Neural cell (in vitro differentiated cells): ENCODE measurements around the gene RAB3D.

Source experiments
- EP300 ChIP-seq: fragments of 450-650 bp; conservative IDR thresholded peaks from 2 replicates; pipeline ENCODE4 v1.6.1; 2014; ENCODE audit warnings: antibody characterized with exemption, mild to moderate bottlenecking, moderate library complexity; ENCODE audit not compliant: poor library complexity, severe bottlenecking
- EZH2 ChIP-seq: fragments of 200-600, 300-800 bp; shearing (Covaris generic), sonication (generic); IDR thresholded peaks from 2 replicates; pipeline ENCODE4 v1.6.1; 2014; ENCODE audit warnings: antibody characterized with exemption, low read length, borderline replicate concordance, mild to moderate bottlenecking; ENCODE audit not compliant: insufficient read depth, poor library complexity, severe bottlenecking
- POLR2AphosphoS5 ChIP-seq: IDR thresholded peaks from 2 replicates; pipeline ENCODE4 v1.6.1; 2012
- SMC3 ChIP-seq: fragments of 450-650 bp; conservative IDR thresholded peaks from 2 replicates; pipeline ENCODE4 v1.6.1; 2014; ENCODE audit warnings: antibody characterized with exemption, mild to moderate bottlenecking, moderate library complexity; ENCODE audit not compliant: poor library complexity
- TAF1 ChIP-seq: IDR thresholded peaks from 2 replicates; pipeline ENCODE4 v1.6.1; 2012; ENCODE audit warnings: low read depth
- TF ChIP-seq, protein P1 (sequence below): fragments of 450-650 bp; IDR thresholded peaks from 2 replicates; pipeline ENCODE4 v1.5.1; 2014; ENCODE audit warnings: antibody characterized with exemption, mild to moderate bottlenecking, moderate library complexity; ENCODE audit not compliant: poor library complexity, severe bottlenecking

DNA sequence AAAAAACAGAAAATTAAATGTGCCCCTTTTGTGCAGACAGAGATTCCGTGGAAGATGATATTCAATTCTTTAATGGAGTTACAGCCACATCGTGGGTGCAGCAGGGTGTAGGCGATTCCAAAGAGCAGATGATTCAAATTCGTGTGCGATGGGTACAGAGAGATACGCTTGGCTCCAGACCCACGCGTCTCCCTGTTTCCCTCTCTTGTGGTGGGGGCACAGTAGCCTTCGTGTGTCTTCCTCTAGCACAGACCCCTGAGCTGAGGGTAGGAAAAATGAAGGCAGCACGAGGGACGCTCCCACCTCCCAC is 38.7 kb downstream of the RAB3D start:
- TF ChIP-seq EZH2, result no peak
- TF ChIP-seq POLR2AphosphoS5, result no peak
- no peak for TF ChIP-seq TAF1
- no peak for TF ChIP-seq SMC3
- no peak for TF ChIP-seq EP300
- TF ChIP-seq, protein P1, sequence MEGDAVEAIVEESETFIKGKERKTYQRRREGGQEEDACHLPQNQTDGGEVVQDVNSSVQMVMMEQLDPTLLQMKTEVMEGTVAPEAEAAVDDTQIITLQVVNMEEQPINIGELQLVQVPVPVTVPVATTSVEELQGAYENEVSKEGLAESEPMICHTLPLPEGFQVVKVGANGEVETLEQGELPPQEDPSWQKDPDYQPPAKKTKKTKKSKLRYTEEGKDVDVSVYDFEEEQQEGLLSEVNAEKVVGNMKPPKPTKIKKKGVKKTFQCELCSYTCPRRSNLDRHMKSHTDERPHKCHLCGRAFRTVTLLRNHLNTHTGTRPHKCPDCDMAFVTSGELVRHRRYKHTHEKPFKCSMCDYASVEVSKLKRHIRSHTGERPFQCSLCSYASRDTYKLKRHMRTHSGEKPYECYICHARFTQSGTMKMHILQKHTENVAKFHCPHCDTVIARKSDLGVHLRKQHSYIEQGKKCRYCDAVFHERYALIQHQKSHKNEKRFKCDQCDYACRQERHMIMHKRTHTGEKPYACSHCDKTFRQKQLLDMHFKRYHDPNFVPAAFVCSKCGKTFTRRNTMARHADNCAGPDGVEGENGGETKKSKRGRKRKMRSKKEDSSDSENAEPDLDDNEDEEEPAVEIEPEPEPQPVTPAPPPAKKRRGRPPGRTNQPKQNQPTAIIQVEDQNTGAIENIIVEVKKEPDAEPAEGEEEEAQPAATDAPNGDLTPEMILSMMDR, result no peak
